Activated CD4-positive, alpha-beta T cell treated with anti-CD3 and anti-CD28 coated beads, Interleukin-10, Interleukin-2, amounts not matched to agents 100 ng/mL and 50 ng/mL, durations not matched to agents 16 hours and 8 hours (primary cell): ENCODE data around the gene POFUT2.

Experiments
- DNase-seq: peaks from one replicate; pipeline ENCODE4 v3.0.0-alpha.2; 2020

POFUT2 gene

GRCh38 chr21:45220714-45221490 is 66.8 kb downstream of the POFUT2 start:
- DNase-seq, result no peak

- DNase-seq, result no peak
Measured at GRCh38 chr21:45220071-45220481, 67.6 kb downstream of the POFUT2 start.

DNA sequence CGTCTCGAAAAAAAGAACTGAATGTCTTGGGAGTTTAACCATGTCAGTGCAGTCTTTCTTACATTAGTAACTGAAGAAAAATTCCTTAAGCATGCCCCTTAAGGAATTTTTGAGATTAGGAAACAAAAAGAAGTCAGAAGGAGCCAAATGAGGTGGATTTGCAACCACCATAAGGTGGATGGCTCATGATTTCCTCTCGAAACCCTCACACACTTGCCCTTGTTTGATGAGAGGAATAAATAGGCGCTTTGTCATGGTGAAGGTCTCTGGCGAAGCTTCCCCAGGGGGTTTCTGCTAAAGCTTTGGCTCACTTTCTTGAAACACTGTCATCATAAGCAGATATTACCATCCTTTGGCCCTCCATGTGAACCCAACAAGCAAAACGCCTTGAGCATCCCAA is 68.2 kb downstream of the POFUT2 start:
- DNase-seq, result no peak

DNA sequence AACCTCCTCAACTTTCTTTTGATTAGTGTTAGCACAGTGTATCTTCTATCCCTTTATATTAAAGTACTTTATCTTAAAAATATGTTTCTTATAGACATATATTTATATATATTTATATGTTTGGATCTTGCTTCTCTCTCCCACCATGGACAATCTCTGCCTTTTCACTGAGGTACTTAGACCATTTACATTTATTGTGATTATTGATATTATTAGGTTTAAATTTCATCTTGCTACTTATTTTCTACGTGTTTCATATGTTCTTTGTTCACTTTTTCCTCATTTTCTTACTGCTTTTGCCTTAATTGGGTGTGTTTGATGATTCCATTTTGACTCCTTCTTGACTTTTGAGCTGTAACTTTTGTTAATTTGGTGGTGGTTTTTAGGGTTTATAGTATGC is 70.7 kb downstream of the POFUT2 start:
- no peak for DNase-seq

- no peak for DNase-seq
Measured at GRCh38 chr21:45215213-45215612, 72.5 kb downstream of the POFUT2 start.
